Coronary artery (tissue), 2 donors: ENCODE measurements around the gene NDST3.
"Not testable (repeated sequence)": the region's sequence is repeated elsewhere in the genome, so short reads cannot be mapped to it uniquely, and the experiment has no call there.

ENCODE experiments used
- DNase-seq: peaks from one replicate; pipeline ENCODE4 v3.0.0-alpha.2; 2017; ENCODE audit warnings: low spot score
- H3K27ac ChIP-seq, 2 donors: fragments of 200-600 bp; sonication (generic); one replicate each; pipeline ENCODE4 v1.5.1; 2016 to 2019
- H3K4me3 ChIP-seq: fragments of 200-600 bp; sonication (generic); 2 replicates; pipeline ENCODE4 v1.5.1; 2016; ENCODE audit warnings: mild to moderate bottlenecking, moderate library complexity
- TF ChIP-seq, protein P1 (sequence below): fragments of 200-600 bp; sonication (generic); IDR thresholded peaks from one replicate; pipeline ENCODE4 v1.5.1; 2019; ENCODE audit warnings: antibody characterized with exemption

Gene NDST3

DNA sequence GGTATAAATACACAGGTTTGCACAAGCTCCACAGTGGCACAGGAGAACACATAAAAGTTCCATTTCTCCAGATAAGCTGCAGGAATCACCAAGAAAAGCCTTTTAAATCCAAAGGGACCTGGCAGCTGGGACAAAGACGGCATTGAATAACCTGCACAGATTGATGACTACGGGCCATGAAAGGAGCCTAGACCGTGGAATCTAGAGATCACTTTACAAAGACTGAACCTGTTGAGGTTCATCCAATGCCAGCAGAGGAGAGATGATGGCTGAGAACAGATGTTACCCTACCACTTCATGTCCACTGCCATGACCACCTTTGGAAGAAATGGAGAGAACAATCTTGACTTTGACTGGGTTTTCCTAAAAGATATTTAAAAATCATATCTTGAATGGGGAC, 229.8 kb downstream of the NDST3 start:
- no peak overlapping the region for H3K27ac ChIP-seq
- TF ChIP-seq, protein P1, sequence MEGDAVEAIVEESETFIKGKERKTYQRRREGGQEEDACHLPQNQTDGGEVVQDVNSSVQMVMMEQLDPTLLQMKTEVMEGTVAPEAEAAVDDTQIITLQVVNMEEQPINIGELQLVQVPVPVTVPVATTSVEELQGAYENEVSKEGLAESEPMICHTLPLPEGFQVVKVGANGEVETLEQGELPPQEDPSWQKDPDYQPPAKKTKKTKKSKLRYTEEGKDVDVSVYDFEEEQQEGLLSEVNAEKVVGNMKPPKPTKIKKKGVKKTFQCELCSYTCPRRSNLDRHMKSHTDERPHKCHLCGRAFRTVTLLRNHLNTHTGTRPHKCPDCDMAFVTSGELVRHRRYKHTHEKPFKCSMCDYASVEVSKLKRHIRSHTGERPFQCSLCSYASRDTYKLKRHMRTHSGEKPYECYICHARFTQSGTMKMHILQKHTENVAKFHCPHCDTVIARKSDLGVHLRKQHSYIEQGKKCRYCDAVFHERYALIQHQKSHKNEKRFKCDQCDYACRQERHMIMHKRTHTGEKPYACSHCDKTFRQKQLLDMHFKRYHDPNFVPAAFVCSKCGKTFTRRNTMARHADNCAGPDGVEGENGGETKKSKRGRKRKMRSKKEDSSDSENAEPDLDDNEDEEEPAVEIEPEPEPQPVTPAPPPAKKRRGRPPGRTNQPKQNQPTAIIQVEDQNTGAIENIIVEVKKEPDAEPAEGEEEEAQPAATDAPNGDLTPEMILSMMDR: no peak
- no peak for DNase-seq
- no peak overlapping the region for H3K4me3 ChIP-seq

DNA sequence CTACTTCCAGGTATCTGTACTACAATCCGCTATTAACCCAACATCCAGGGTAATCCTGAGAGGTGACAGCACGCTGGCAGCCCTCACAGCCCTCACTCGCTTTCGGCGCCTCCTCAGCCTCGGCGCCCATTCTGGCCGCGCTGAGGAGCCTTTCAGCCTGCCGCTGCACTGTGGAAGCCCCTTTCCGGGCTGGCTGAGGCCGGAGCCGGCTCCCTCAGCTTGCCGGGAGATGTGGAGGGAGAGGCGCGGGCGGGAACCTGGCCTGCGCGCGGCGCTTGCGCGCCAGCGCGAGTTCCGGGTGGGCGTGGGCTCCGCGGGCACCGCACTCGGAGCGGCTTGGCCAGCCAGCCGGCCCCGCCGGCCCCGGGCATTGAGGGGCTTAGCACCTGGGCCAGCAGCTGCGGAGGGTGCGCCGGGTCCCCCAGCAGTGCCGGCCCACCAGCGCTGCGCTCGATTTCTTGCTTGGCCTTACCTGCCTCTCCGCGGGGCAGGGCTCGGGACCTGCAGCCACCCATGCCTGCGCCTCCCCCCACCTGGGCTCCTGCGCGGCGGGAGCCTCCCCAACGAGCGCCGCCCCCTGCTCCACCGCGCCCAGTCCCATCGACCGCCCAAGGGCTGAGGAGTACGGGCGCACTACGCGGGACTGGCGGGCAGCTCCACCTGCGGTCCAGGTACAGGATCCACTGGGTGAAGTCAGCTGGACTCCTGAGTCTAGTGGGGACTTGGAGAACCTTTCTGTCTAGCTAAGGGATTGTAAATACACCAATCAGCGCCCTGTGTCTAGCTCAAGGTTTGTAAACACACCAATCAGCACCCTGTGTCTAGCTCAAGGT, 231.2 kb downstream of the NDST3 start:
- no peak for DNase-seq
- TF ChIP-seq, protein P1: no peak
- Histone ChIP-seq H3K27ac (no peak overlapping the region), H3K4me3 (peak overlapping the region; percentile 68)

DNA sequence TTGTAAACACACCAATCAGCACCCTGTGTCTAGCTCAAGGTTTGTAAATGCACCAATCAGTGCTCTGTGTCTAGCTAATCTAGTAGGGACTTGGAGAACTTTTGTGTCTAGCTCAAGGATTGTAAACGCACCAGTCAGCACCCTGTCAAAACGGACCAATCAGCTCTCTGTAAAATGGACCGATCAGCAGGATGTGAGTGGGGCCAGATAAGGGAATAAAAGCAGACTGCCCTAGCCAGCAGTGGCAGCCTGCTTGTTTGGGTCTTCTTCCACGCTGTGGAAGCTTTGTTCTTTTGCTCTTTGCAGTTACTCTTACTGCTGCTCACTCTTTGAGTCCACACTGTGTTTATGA, 231.8 kb downstream of the NDST3 start:
- H3K27ac ChIP-seq, DNase-seq: not testable (repeated sequence)
- peak overlapping the region; percentile 68 for H3K4me3 ChIP-seq

DNA sequence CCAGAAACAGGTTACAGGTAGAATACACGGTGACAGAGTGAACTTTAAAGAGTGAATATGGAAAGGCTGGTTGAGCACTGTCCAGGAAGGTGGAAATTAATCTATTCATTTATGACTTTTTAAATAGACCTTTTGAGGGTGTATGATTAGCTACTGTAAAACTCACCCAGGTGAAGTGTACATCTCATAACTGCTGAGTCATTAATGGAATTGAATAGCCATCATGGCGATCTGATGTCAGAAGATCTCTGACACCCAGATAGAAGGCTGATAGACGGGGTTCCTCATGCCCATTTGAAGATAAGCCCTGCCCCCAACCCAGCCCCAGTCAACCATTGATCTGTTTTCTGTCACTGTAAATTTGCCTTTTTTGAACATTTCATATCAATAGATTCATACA, 234.5 kb downstream of the NDST3 start:
- DNase-seq: no peak
- TF ChIP-seq, protein P1: no peak
- Histone ChIP-seq H3K4me3 (no peak overlapping the region), H3K27ac (no peak overlapping the region)

DNA sequence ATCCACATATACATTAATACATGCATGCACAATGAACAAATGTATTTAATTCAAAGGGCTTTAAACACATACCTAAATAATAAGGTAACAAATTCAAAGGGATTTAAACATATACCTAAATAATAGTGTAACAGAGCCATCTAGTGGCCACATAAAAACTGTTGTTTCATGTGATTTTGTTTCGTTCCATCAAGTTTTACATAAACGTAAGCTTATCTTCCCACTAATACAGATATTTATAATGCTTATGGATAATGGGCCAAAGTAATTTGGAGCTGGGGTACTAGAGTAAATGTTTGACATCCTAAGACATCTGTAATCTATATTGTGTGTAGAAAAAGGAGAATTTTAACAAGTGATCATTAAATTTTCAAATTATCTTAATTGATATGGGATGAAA, 236.2 kb downstream of the NDST3 start:
- Histone ChIP-seq H3K27ac (no peak overlapping the region), H3K4me3 (no peak overlapping the region)
- no peak for DNase-seq
- TF ChIP-seq, protein P1: peak; percentile 20

DNA sequence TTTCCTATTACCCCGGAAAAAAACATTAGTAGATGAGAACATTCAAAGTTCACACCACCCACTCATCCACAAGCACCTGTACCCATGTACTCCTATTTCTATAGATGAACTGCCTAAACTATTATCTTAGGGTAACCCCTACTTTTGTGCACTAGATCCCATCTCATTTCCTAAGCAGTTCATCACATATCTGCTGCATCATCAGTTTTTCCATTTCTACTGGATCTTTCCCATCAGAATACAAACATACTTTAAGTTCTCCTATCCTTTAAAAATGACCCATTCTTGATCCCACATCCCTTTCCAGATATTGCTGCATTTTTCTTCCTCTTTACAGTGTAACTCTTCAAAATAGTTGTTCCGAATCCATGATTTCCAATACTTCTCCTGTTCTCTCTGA, 237.5 kb downstream of the NDST3 start:
- DNase-seq: no peak
- H3K27ac ChIP-seq: no peak overlapping the region
- no peak overlapping the region for H3K4me3 ChIP-seq
- TF ChIP-seq, protein P1: no peak

DNA sequence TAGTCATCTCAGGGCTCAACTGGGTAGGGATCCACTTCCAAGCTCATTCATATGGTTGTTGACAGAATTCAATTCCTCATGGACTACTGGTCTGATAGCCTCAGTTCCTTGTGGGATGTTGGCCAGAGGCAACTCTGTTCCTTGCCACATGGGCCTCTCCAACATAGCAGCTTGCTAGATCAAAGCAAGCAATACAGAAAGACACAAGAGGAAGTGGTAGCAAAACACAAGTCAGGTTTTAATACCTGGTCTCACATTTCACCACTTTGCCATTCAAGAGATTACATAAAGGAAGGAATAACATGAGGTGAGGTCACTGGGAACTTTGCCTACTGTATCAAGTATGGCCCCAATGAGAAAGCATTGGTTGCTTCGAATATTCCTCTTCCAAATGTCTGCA, 239.4 kb downstream of the NDST3 start:
- Histone ChIP-seq H3K27ac (no peak overlapping the region), H3K4me3 (no peak overlapping the region)
- TF ChIP-seq, protein P1: no peak
- no peak for DNase-seq
